Esophagus muscularis mucosa (tissue), 4 donors: Measurements from ENCODE around the gene ESRRG. TPM values are rescaled to one million over a fixed set of nuclear protein-coding genes. Genes with fewer than 3 reads are reported as not detected.

Experiments used
- DNase-seq: peaks from one replicate; pipeline ENCODE4 v3.0.0-alpha.2; 2017; ENCODE audit errors: extremely low spot score
- H3K27ac ChIP-seq, 4 donors: fragments of 200-600 bp; sonication (generic); replicated peaks in 1 of 4; 1 replicate in 3 of 4; 2 replicates in 1 of 4; pipeline ENCODE4 v1.5.1; 2016 to 2019; ENCODE audit warnings: mild to moderate bottlenecking in 1 of 4
- H3K27me3 ChIP-seq, 4 donors: fragments of 200-600 bp; sonication (generic); one replicate each; pipeline versions ENCODE4 v1.5.1 to v1.6.0; 2016 to 2019
- H3K36me3 ChIP-seq, 4 donors: fragments of 200-600 bp; sonication (generic); one replicate each; pipeline ENCODE4 v1.5.1; 2016 to 2019
- H3K4me1 ChIP-seq, 4 donors: fragments of 200-600 bp; sonication (generic); one replicate each; pipeline ENCODE4 v1.5.1; 2016 to 2019
- H3K4me3 ChIP-seq, 4 donors: fragments of 200-600 bp; sonication (generic); 1 replicate in 2 of 4; 2 replicates in 2 of 4; pipeline ENCODE4 v1.5.1; 2016 to 2019; ENCODE audit warnings: mild to moderate bottlenecking in 4 of 4, moderate library complexity in 1 of 4
- H3K9me3 ChIP-seq, 4 donors: fragments of 200-600 bp; sonication (generic); 1 replicate in 3 of 4; 2 replicates in 1 of 4; pipeline ENCODE4 v1.5.1; 2016 to 2019
- CTCF ChIP-seq, 3 experiments: fragments of 200-600 bp in 2 of 3; fragments of 450-650 bp in 1 of 3; sonication (generic) in 2 of 3; IDR thresholded peaks; one replicate each; pipeline ENCODE4 v1.5.1; 2017 to 2019; ENCODE audit warnings: antibody characterized with exemption in 3 of 3, mild to moderate bottlenecking in 2 of 3, moderate library complexity in 1 of 3
- EP300 ChIP-seq: sonication (generic); formaldehyde crosslinking; IDR thresholded peaks from one replicate; pipeline ENCODE4 v1.6.1; 2017; ENCODE audit warnings: antibody characterized with exemption
- POLR2A ChIP-seq: fragments of 450-650 bp; IDR thresholded peaks from one replicate; pipeline ENCODE4 v1.6.1; 2017; ENCODE audit warnings: antibody characterized with exemption, moderate library complexity, mild to moderate bottlenecking, low read depth
- POLR2AphosphoS5 ChIP-seq, 2 donors: sonication (generic); formaldehyde crosslinking; IDR thresholded peaks; one replicate each; pipeline ENCODE4 v1.6.1; 2017; ENCODE audit warnings: antibody characterized with exemption in 2 of 2
- WGBS: methylation state at CpG from one replicate; pipeline ENCODE4 v1.1.5; 2018; 5-methylcytosine and 5-hydroxymethylcytosine counted together
- intact Hi-C: fragments of 100-400 bp; cut with DNase I; formaldehyde crosslinking; loops from one replicate; pipeline ENCODE4 v1.15.1; 2023
- total RNA-seq, 4 donors: library from RNA; depleted of rRNA; stranded (reverse); fragments of >200 nt; gene quantifications; one replicate each; pipeline versions ENCODE4 v1.1.0 to v1.2.1, GENCODE V29; 2016

ESRRG gene
- total RNA-seq, 4 donors from 2014 or later = 3.4 to 7.8 (median 5.7) TPM

- DNase-seq = no peak
- no peaks in the 10 kb centered on the region for H3K4me1 ChIP-seq
- no peak for TF ChIP-seq CTCF (IDR thresholded peaks at IDR 0.05)
- no peak for TF ChIP-seq EP300
- TF ChIP-seq POLR2A = no peak
- TF ChIP-seq POLR2AphosphoS5 (IDR thresholded peaks at IDR 0.05) = no peak
- intact Hi-C loops = no loop called here
- H3K27ac ChIP-seq = no peak overlapping the region
- 87% methylated on average over 4 of the region's 4 CpGs for WGBS
- H3K36me3 ChIP-seq = no peaks in the 10 kb centered on the region
- H3K27me3 ChIP-seq = no peaks in the 10 kb centered on the region
- H3K4me3 ChIP-seq = no peak overlapping the region
- H3K9me3 ChIP-seq = no peaks in the 10 kb centered on the region
Observed at GRCh38 chr1:216653001-216653400, 70.2 kb downstream of the ESRRG start.

GRCh38 chr1:216651826-216652418 lies 71.3 kb downstream of the ESRRG start:
- Histone ChIP-seq H3K9me3 (no peaks in the 10 kb centered on the region), H3K27ac (no peak overlapping the region), H3K4me1 (no peaks in the 10 kb centered on the region), H3K27me3 (no peaks in the 10 kb centered on the region), H3K4me3 (no peak overlapping the region), H3K36me3 (no peaks in the 10 kb centered on the region)
- DNase-seq = no peak
- intact Hi-C loops = no loop called here
- WGBS = 93% methylated on average over 6 of the region's 6 CpGs
- TF ChIP-seq POLR2A (no peak), POLR2AphosphoS5 (IDR thresholded peaks at IDR 0.05) (no peak), EP300 (no peak), CTCF (IDR thresholded peaks at IDR 0.05) (no peak)

GRCh38 chr1:216643176-216643575 lies 80.1 kb downstream of the ESRRG start:
- WGBS = 95% methylated on average over 1 of the region's 1 CpG

GRCh38 chr1:216641669-216642460 lies 81.4 kb downstream of the ESRRG start:
- intact Hi-C loops = no loop called here
- Histone ChIP-seq H3K9me3 (no peaks in the 10 kb centered on the region), H3K4me3 (no peak overlapping the region), H3K27me3 (no peaks in the 10 kb centered on the region), H3K36me3 (no peaks in the 10 kb centered on the region), H3K4me1 (peaks cover 6 to 15% (median 10%) of the 10 kb centered on the region in 4 donors), H3K27ac (no peak overlapping the region)
- whole genome bisulfite sequencing = 73% methylated on average over 2 of the region's 2 CpGs
- no peak for DNase-seq
- no peak for TF ChIP-seq CTCF (IDR thresholded peaks at IDR 0.05)
- TF ChIP-seq POLR2AphosphoS5 (IDR thresholded peaks at IDR 0.05) = no peak
- TF ChIP-seq EP300 = no peak
- TF ChIP-seq POLR2A = no peak

More at GRCh38 chr1:216643176-216643575, 80.1 kb downstream of the ESRRG start:
- H3K36me3 ChIP-seq = no peaks in the 10 kb centered on the region
- no peak overlapping the region for H3K27ac ChIP-seq
- DNase-seq = no peak
- intact Hi-C loops = no loop called here
- no peak for TF ChIP-seq POLR2A
- no peak for TF ChIP-seq EP300
- TF ChIP-seq POLR2AphosphoS5 (IDR thresholded peaks at IDR 0.05) = no peak
- no peak for TF ChIP-seq CTCF (IDR thresholded peaks at IDR 0.05)
- H3K27me3 ChIP-seq = no peaks in the 10 kb centered on the region
- H3K4me3 ChIP-seq = no peak overlapping the region
- H3K9me3 ChIP-seq = no peaks in the 10 kb centered on the region
- peaks cover 6 to 15% (median 10%) of the 10 kb centered on the region in 4 donors for H3K4me1 ChIP-seq
